KOPT-K1 (cell line): Measurements from ENCODE around the gene HDAC2.
A peak's percentile ranks its signal among the peaks of the same experiment; 100 is the strongest.
"Not testable (repeated sequence)": the region's sequence is repeated elsewhere in the genome, so short reads cannot be mapped to it uniquely, and the experiment has no call there.

Experiments
- H3K27ac ChIP-seq: fragments of 200-600 bp; sonication (generic); 2 replicates; pipeline ENCODE4 v1.5.1; 2016; ENCODE audit warnings: antibody characterized with exemption, mild to moderate bottlenecking, low read depth, low read length; ENCODE audit not compliant: poor library complexity, severe bottlenecking
- H3K36me3 ChIP-seq: fragments of 200-600 bp; sonication (generic); 2 replicates; pipeline ENCODE4 v1.5.1; 2017; ENCODE audit warnings: antibody characterized with exemption, mild to moderate bottlenecking, low read length, moderate library complexity; ENCODE audit not compliant: insufficient read depth
- H3K9me3 ChIP-seq: fragments of 200-600 bp; sonication (generic); 2 replicates; pipeline ENCODE4 v1.5.1; 2017; ENCODE audit warnings: antibody characterized with exemption, low read length, mild to moderate bottlenecking; ENCODE audit not compliant: insufficient read depth, poor library complexity, severe bottlenecking

The HDAC2 gene

DNA sequence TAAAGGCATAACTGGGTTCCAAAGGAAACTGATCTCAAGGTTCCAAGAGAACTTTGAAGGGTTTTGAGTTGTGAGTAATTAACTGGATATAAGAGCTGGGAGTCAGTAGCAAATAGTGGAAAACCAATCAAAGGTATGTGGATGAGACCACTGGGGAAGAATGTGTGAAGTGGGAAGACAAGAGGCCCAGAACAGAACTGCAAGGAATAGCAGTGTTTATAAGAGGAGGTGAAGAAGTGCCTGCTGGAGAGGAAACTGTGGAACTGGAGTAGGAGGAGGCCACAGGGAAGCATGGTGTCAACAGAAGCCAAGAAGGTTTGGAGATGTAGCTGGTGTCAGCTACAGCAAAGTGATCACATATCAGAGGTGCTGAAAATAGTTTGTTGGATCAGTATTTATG, 18.7 kb upstream of the HDAC2 start:
- H3K9me3 ChIP-seq: peaks cover 6% of the 10 kb centered on the region
- no peak overlapping the region for H3K27ac ChIP-seq
- no peaks in the 10 kb centered on the region for H3K36me3 ChIP-seq

DNA sequence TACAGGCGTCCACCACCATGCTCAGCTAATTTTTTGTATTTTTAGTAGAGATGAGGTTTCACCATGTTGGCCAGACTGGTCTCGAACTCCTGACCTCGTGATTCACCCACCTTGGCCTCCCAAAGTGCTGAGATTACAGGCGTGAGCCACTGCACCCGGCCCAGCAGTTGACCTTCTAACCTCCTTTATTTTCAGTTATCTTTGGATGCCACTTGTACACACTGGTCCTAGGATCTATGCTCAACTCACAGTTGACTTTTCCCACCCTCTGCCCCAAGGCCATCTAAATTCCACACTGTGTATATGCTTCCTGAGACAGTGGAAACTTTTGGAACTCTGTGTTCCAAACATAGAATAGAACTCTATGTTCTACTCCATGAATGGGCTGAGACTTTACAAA, 11.7 kb upstream of the HDAC2 start:
- not testable (repeated sequence) for H3K36me3 ChIP-seq, H3K9me3 ChIP-seq, H3K27ac ChIP-seq

DNA sequence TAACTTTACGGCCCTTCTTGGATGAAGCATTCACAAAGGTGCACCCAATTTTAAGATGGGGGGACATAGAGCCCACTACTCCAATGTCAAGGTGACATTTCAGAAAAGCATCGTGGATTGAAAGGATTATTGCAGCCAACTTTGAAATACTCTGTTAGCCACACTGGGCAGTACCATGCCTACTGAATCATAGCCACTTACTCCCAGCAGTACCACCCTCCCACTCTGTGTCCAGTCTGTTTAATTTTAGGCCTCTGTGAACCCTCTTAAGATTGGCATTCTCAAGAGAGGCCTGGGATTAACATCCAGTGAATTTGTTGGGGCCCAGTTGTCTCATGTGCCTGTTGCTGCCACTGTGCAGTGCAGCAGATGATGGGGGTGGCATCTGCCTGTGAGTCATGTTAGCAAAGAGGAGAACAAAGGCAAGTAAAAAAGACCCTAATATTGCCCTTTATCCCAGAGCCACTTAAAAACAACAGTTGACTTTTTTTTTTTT, 11.2 kb upstream of the HDAC2 start:
- H3K27ac ChIP-seq: no peak overlapping the region
- no peaks in the 10 kb centered on the region for H3K9me3 ChIP-seq
- no peaks in the 10 kb centered on the region for H3K36me3 ChIP-seq

DNA sequence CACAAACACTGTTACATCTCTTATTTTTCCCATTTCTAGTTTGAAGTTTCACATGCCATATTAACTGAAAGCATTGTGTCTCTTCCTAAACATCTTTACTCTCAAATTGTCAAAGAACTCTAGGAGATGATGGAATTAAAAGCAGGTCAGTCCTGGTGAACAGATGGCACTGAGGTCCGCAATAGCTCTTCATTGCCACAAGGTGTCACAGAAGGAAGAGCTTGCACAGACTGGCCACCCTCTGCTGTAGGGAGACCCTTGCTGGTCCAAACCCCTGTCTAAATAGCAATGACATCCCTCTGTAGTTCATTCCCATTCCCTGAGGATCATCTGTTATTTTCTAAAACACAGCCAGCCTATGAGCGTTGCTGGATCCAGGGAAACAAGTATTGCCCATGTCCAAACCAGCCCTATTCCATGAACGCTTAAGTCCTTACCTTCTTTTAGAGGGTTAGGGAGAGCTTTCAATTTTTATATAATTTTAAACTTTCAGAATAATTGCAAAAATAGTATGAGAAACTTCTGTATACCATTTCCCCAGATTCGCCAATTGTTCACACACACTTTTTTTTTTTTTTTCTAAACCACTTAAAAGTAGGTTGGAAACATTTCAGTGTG, 10.1 kb upstream of the HDAC2 start:
- no peak overlapping the region for H3K27ac ChIP-seq
- no peaks in the 10 kb centered on the region for H3K9me3 ChIP-seq
- H3K36me3 ChIP-seq: no peaks in the 10 kb centered on the region

DNA sequence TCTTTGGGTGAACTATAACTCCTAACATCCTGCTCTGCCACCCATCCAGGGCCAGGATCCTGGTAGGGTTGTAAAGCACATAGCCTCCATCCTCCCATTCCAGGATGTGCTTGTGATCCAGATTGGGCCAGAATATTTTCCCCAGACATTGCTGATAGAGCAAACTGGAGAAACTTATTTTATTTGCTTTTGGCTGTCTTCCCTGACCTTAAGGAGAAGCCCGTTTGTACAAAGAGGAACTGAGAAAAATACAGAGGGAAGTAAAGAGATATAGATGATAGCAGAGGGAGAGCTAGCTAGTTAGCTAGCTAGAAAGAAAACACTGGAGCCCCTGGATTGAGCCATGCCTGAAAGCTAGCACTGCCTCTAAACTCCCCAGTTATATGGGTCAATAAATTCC, 9.0 kb upstream of the HDAC2 start:
- no peaks in the 10 kb centered on the region for H3K9me3 ChIP-seq
- no peak overlapping the region for H3K27ac ChIP-seq
- no peaks in the 10 kb centered on the region for H3K36me3 ChIP-seq

DNA sequence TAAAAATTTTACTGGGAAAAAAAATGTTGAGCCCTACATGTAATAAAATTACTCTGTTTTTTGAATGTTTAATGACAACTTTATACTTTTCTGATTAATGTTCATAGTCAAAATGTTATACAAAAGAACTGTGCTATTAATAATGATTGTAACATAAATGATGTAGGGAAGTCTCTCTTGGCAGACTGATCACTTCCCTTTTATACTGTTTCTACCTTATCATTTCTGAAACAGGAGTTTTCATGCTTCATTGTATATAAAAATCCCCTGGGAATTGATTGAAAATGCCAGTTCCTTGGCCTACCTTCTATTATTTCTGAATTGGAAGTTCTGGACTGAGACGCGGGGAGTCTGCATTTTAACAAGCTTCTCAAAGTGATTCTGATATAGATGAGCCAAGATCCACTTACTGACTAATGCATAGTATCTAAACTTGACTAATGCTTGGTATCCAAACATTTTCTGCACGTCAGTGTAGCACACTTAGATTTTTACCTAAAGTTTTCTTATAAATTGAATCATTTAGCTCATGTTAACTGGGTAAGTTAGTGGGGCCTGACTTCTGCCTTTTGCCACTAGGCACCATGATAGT, 7.2 kb upstream of the HDAC2 start:
- Histone ChIP-seq H3K36me3 (no peaks in the 10 kb centered on the region), H3K27ac (no peak overlapping the region), H3K9me3 (no peaks in the 10 kb centered on the region)

DNA sequence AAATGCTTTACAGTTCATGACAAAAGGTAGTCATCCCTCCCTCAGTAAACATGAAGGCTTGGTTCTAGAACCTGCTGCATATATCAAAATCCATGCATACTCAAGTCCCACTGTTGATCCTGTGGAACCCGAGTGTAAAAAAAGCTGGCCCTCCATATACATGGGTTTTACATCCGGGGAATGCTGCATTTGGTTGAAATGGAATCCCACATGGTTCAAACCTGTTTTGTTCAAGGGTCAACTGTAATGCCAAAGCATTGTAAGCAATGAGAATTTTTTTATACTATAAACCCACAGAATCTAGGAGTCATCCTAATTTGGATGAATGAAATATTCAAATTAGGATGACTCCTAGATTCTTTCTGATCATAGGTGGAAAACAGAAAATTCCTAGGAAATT, 5.9 kb upstream of the HDAC2 start:
- Histone ChIP-seq H3K9me3 (no peaks in the 10 kb centered on the region), H3K36me3 (no peaks in the 10 kb centered on the region), H3K27ac (no peak overlapping the region)

DNA sequence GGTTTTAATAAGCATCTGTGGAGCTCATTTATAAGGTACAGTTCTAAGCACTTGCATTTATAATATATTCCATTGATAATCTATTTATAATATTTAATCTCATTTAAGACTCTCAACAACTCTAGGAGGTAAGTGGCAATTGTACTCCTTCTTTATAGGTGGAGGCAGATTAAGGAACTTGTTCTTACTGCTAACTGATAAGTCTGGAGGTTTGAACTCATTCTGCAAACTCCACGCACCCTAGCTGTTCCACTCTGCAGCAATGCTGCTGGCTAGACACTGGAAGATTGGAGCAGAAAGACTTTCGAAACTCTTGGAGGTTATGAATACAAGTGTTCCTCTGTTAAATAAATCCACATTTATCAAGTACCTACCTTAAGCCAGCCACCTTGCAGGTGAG, 793 bp upstream of the HDAC2 start:
- Histone ChIP-seq H3K27ac (peak overlapping the region; percentile 91), H3K36me3 (peaks cover 8% of the 10 kb centered on the region; the same call in 1 of the 2 replicates), H3K9me3 (no peaks in the 10 kb centered on the region)

DNA sequence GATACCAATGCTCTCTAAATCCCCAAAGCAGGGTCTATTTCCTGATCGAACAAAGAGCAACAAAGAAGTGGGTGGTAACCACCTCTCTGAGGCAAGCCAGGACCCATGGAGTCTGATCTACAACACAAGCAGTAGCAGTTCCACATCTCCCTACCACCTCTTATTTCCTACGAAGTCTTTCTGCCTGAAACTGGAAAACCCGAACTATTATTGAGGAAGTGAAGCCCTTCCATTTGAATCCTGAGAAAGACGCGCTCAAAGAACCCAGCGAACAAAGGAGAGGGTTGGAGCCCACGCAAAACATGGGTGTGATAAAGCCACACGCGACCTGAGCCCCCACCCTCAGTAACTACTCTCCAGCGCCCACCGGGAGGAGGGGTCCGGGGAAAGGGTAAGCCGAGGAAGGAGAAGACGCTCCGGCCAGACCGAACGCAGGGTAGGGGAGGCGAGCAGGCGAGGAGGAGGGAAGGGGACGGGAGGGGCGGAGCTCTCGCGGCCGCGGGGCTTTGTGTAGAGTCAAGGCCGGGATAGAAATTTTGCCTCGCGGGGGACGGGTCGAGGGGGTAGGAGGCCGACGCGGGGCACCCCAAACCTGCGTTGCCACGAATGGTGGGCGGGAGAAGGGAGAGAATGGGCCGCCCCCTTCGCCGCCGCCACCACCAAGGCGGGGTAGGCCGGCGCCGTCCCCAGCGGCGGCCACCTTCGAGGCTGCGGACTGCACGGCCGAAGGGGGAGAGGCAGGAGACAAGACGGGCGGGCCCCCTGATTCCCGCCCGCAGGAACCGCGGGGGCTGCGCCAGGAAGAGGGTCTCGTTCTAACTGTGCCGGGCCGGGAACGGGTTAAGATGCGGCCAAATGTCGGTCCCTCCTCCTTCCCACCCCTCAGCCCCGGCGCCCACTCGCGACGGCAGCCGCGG, 802 bp downstream of the HDAC2 start:
- peak overlapping the region; percentile 91 for H3K27ac ChIP-seq
- peaks cover 8% of the 10 kb centered on the region; the same call in 1 of the 2 replicates for H3K36me3 ChIP-seq
- H3K9me3 ChIP-seq: no peaks in the 10 kb centered on the region

DNA sequence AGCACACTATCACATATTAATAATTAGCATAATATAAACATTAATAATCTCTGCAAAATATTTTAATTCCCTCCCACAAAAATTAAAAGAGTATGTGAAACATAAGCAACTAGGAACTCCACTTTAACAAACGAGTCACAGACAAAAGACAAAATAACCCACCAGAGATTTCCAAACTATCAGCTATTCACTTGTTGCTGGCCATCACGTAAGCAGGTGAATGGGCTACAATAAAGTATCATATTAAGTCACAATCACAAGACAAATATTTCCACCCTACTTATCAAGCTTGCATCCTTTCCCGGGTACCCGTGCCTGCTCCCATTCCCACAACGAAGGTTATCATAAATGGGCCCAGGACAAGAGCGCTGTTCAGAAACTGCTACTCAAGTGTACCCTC, 2.5 kb downstream of the HDAC2 start:
- Histone ChIP-seq H3K27ac (no peak overlapping the region), H3K36me3 (peaks cover 8% of the 10 kb centered on the region; the same call in 1 of the 2 replicates), H3K9me3 (no peaks in the 10 kb centered on the region)

DNA sequence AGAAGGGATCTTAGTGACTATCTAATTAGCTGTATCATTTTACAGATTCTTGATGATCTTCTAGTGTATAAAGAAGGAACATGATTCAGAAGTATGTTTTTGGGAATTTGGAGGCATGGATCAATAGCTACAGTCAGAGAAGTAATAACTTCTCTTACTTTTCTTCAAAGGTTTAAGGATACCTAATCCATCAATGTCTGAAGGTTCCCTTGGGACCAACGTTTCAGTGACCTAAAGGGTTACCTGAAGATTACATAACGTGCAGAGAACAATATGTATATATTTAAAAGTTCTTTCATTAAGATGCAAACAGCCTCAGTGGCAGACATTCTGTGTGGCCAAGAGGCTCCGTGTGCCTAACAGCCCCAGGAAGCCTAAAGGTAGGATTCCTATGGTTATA, 3.2 kb downstream of the HDAC2 start:
- Histone ChIP-seq H3K9me3 (no peaks in the 10 kb centered on the region), H3K36me3 (peaks cover 8% of the 10 kb centered on the region; the same call in 1 of the 2 replicates), H3K27ac (no peak overlapping the region)

DNA sequence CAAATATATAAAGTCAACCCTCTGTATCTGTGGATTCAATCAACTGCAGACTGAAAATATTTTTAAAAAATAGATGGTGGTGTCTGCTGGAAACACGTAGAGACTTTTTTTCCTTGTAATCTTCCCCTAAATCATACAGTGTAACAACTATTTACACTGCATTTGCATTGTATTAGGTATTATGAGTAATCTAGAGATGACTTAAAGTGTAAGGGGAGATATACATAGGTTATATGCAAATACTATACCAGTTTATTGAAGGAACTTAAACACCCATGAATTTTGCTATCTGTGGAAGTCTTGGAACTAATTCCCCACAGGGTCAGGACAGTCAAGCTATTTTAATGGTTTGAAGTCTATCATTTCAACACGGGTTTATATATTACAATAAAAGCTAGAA, 10.2 kb downstream of the HDAC2 start:
- no peak overlapping the region for H3K27ac ChIP-seq
- H3K36me3 ChIP-seq: peaks cover 41% of the 10 kb centered on the region
- H3K9me3 ChIP-seq: no peaks in the 10 kb centered on the region

DNA sequence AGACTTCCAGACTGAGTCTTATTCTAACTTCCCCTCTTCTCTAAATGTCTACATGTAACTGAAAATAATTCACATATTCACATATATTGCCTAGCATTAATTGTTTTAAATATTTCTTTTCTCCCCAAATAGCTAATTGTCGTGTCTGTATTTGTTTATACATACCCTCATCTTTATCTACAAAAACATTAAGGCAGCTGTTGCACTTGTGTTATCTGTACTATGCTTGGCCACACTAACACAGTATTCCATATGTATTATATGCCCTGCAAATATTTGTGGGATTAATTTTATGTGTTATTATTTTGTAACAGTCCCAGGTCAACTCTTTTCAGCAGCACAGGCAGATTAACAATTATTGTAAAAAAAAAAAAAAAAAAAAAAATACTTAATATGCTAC, 11.7 kb downstream of the HDAC2 start:
- Histone ChIP-seq H3K36me3 (peaks cover 57% of the 10 kb centered on the region), H3K27ac (no peak overlapping the region), H3K9me3 (no peaks in the 10 kb centered on the region)

DNA sequence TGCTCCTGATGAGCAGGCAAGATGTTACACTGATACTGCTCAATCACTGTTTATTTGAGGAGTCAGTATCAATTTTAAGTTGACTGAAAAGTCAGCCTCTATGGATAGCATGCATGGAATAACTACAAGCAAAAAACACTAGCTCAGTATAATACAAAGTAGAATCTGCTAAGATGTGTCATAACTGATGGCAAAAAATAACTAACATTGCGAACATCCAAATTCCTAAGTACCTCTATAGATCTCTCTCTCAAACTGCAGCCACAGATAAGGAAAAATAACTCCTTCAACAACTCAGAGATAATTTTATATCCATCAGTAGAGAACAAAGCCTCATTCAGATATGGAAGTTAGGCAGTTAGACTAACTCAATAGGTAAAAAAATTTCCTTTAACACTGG, 16.3 kb downstream of the HDAC2 start:
- Histone ChIP-seq H3K27ac (no peak overlapping the region), H3K9me3 (no peaks in the 10 kb centered on the region), H3K36me3 (peaks cover 99% of the 10 kb centered on the region)

DNA sequence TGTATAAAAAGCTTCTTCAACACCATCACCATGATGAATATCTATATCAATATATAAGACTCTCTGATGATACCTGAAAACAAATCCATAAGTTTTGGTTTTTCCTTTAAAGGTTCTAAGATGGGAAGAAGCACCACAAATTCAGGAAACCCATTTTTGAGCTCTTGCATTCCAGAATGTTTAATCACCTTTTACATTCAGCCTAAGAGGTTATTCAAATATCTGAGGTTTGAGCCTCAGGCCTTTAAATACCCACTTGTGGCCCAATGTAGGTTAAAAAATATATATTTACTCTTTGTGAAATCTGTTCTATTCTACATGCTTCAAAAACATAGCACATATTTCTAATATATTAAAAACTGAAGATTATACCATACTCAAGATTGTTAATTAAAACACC, 17.6 kb downstream of the HDAC2 start:
- H3K36me3 ChIP-seq: peaks cover 100% of the 10 kb centered on the region
- no peaks in the 10 kb centered on the region for H3K9me3 ChIP-seq
- H3K27ac ChIP-seq: no peak overlapping the region
